MM.1S (cell line): ENCODE data around the gene RABGAP1L.

Source experiments
- CTCF ChIP-seq: fragments of 300-600 bp; sonication (generic); IDR thresholded peaks from 2 replicates; pipeline ENCODE4 v1.5.1; 2016; ENCODE audit warnings: antibody characterized with exemption, low read length, mixed read lengths
- EZH2 ChIP-seq: fragments of 300-600 bp; sonication (generic); optimal IDR thresholded peaks from 2 replicates; pipeline ENCODE3; 2017; ENCODE audit warnings: low read depth, mild to moderate bottlenecking, antibody characterized with exemption, low read length, mixed read lengths
- EZH2phosphoT487 ChIP-seq: fragments of 300-600 bp; sonication (generic); IDR thresholded peaks from 2 replicates; pipeline ENCODE4 v1.6.1; 2018; ENCODE audit warnings: antibody characterized with exemption, low read length

- TF ChIP-seq CTCF (no peak), EZH2 (no peak), EZH2phosphoT487 (no peak)
These were observed 691.4 kb downstream of the RABGAP1L start for GRCh38 chr1:174850726-174851125.
